Stimulated activated naive CD4-positive, alpha-beta T cell treated with Interleukin-2 at 50 U/mL for 16 hours (primary cell): ENCODE results near the gene ZGPAT.

Experiments used
- DNase-seq: peaks from one replicate; lab custom pipeline; 2025; lab: John Stamatoyannopoulos, UW

Gene ZGPAT

GRCh38 chr20:63734111-63734945 is 26.5 kb downstream of the ZGPAT start:
- no peak for DNase-seq

GRCh38 chr20:63734946-63735858 is 27.4 kb downstream of the ZGPAT start:
- no peak for DNase-seq

- peak; percentile 66 for DNase-seq
Measured at GRCh38 chr20:63735859-63736718, 28.2 kb downstream of the ZGPAT start, which contains the start of gene LIME1. Gene LIME1 (plus strand): TSS chr20:63736664. CDS start chr20:63737550, 886 bp downstream.

GRCh38 chr20:63736893-63737694 is 29.3 kb downstream of the ZGPAT start:
- peak; percentile 54 for DNase-seq

- no peak for DNase-seq
Measured at GRCh38 chr20:63737695-63737944, 29.8 kb downstream of the ZGPAT start.

- no peak for DNase-seq
Measured at GRCh38 chr20:63737945-63738686, 30.3 kb downstream of the ZGPAT start.

- peak; percentile 35 for DNase-seq
Measured at GRCh38 chr20:63738687-63739129, 30.9 kb downstream of the ZGPAT start.

GRCh38 chr20:63739130-63740069 is 31.6 kb downstream of the ZGPAT start, which contains the start of gene SLC2A4RG:
Gene SLC2A4RG (plus strand): TSS chr20:63739776. CDS start chr20:63739913, 137 bp downstream.
- DNase-seq = peak; percentile 49

- DNase-seq = peak; percentile 49
Measured at GRCh38 chr20:63740070-63740626, 32.3 kb downstream of the ZGPAT start.

- peak; percentile 31 for DNase-seq
Measured at GRCh38 chr20:63740627-63741353, 33.0 kb downstream of the ZGPAT start.

GRCh38 chr20:63741354-63741675 is 33.5 kb downstream of the ZGPAT start:
- DNase-seq = no peak

GRCh38 chr20:63741676-63742380 is 34.0 kb downstream of the ZGPAT start:
- no peak for DNase-seq

- no peak for DNase-seq
Measured at GRCh38 chr20:63742381-63743024, 34.7 kb downstream of the ZGPAT start.

GRCh38 chr20:63743210-63743970 is 35.6 kb downstream of the ZGPAT start:
- no peak for DNase-seq

- no peak for DNase-seq
Measured at GRCh38 chr20:63744158-63744557, 36.3 kb downstream of the ZGPAT start.
